Mesodermal cell (in vitro differentiated cells): Measurements from ENCODE around the gene ZNF469.

Source experiments
- H3K27ac ChIP-seq: 2 replicates; pipeline ENCODE4 v1.7.0; 2013; ENCODE audit warnings: mild to moderate bottlenecking, low read depth, low read length, moderate library complexity; ENCODE audit not compliant: severe bottlenecking
- H3K36me3 ChIP-seq: 2 replicates; pipeline ENCODE4 v1.7.1; 2013; ENCODE audit warnings: mild to moderate bottlenecking, low read length, moderate library complexity; ENCODE audit not compliant: control insufficient read depth, insufficient read depth
- H3K4me1 ChIP-seq: one replicate; pipeline ENCODE4 v1.7.1; 2013; ENCODE audit warnings: mild to moderate bottlenecking, low read length; ENCODE audit not compliant: insufficient read depth, control insufficient read depth, poor library complexity, severe bottlenecking
- H3K4me3 ChIP-seq: 2 replicates; pipeline ENCODE4 v1.7.0; 2013; ENCODE audit warnings: low read length, control low read depth, mild to moderate bottlenecking; ENCODE audit not compliant: insufficient read depth, poor library complexity, severe bottlenecking; ENCODE audit errors: extremely low read depth
- H3K9me3 ChIP-seq: 2 replicates; pipeline ENCODE4 v1.7.1; 2013; ENCODE audit warnings: mild to moderate bottlenecking, low read length, moderate library complexity; ENCODE audit not compliant: control insufficient read depth
- WGBS, 2 experiments: methylation state at CpG; one replicate each; pipeline ENCODE4 v1.1.5; 2013; ENCODE audit warnings: missing lambda C conversion rate in 2 of 2; ENCODE audit not compliant: insufficient coverage in 2 of 2; 5-methylcytosine and 5-hydroxymethylcytosine counted together

Gene ZNF469

GRCh38 chr16:88422733-88423447 is 40.1 kb downstream of the ZNF469 start:
- Histone ChIP-seq H3K9me3 (no peaks in the 10 kb centered on the region), H3K4me3 (no peak overlapping the region), H3K27ac (no peak overlapping the region), H3K4me1 (no peaks in the 10 kb centered on the region), H3K36me3 (no peaks in the 10 kb centered on the region)
- 50 to 51% methylated on average over 3 of the region's 3 CpGs for WGBS, 2 experiments

DNA sequence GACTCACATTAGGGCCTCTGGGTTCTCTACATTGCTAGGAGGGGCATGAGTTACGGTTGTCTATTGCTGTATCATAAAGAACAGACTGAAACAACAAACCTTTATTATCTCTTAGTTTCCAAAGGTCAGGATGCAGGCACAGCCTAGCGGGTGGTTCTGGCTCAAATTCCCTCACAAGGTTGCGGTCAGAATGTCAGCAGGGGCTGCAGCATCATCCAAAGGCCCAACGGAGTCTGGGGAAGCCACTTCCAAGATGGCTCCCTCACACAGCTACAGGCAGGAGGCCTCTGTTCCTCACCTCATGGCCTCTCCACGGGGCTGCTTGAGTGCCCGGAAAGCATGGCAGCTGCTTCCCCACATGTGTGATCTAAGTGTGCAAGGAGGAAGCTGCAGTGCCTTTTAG is 40.7 kb downstream of the ZNF469 start:
- WGBS, 2 experiments = 87 to 94% methylated on average over 4 to 5 of the region's 6 CpGs
- no peak overlapping the region for H3K27ac ChIP-seq
- H3K4me3 ChIP-seq = no peak overlapping the region
- H3K4me1 ChIP-seq = no peaks in the 10 kb centered on the region
- no peaks in the 10 kb centered on the region for H3K9me3 ChIP-seq
- H3K36me3 ChIP-seq = no peaks in the 10 kb centered on the region

- WGBS, 2 experiments = 86 to 89% methylated on average over 20 to 23 of the region's 24 CpGs
- H3K36me3 ChIP-seq = no peaks in the 10 kb centered on the region
- H3K4me3 ChIP-seq = no peak overlapping the region
- H3K27ac ChIP-seq = no peak overlapping the region
- no peaks in the 10 kb centered on the region for H3K9me3 ChIP-seq
- no peaks in the 10 kb centered on the region for H3K4me1 ChIP-seq
These were observed 42.0 kb downstream of the ZNF469 start for GRCh38 chr16:88424587-88425235.

DNA sequence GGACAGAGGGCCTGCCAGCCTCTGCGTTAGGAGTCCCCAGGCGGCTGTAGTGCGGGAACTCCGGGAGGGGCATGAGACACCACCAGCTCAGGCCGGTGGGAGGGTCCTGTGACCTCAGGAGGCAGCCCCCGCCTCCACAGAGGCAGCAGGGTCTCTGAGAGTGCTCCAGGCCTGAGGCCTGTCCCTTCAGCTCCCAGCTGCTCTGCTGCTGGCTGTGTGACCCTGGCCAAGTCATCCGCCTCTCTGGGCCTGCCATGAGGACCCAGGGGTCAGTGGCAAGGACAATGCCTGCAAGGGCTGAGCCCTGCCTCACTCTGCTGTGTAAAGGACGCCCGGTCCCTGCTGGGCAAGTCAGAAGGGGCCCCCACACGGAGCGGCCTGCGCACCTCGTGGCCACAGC is 43.3 kb downstream of the ZNF469 start:
- Histone ChIP-seq H3K4me1 (peaks cover 2% of the 10 kb centered on the region), H3K27ac (no peak overlapping the region), H3K4me3 (no peak overlapping the region), H3K36me3 (no peaks in the 10 kb centered on the region), H3K9me3 (no peaks in the 10 kb centered on the region)
- 92% methylated on average over 13 of the region's 13 CpGs for WGBS, 2 experiments

- 88 to 91% methylated on average over 15 to 19 of the region's 19 CpGs for WGBS, 2 experiments
- H3K4me1 ChIP-seq = peaks cover 2% of the 10 kb centered on the region
- H3K27ac ChIP-seq = no peak overlapping the region
- H3K4me3 ChIP-seq = no peak overlapping the region
- no peaks in the 10 kb centered on the region for H3K36me3 ChIP-seq
- H3K9me3 ChIP-seq = no peaks in the 10 kb centered on the region
These were observed 44.6 kb downstream of the ZNF469 start for GRCh38 chr16:88427376-88427775.

- Histone ChIP-seq H3K27ac (no peak overlapping the region), H3K4me1 (peaks cover 2% of the 10 kb centered on the region), H3K4me3 (no peak overlapping the region), H3K9me3 (no peaks in the 10 kb centered on the region), H3K36me3 (no peaks in the 10 kb centered on the region)
- WGBS, 2 experiments = 90 to 93% methylated on average over 17 of the region's 19 CpGs
These were observed 45.4 kb downstream of the ZNF469 start for GRCh38 chr16:88428156-88428555.

- 91 to 92% methylated on average over 20 to 26 of the region's 34 CpGs for WGBS, 2 experiments
- H3K27ac ChIP-seq = no peak overlapping the region
- no peaks in the 10 kb centered on the region for H3K9me3 ChIP-seq
- no peak overlapping the region for H3K4me3 ChIP-seq
- no peaks in the 10 kb centered on the region for H3K36me3 ChIP-seq
- H3K4me1 ChIP-seq = peaks cover 2% of the 10 kb centered on the region
These were observed 46.0 kb downstream of the ZNF469 start for GRCh38 chr16:88428616-88429386.

DNA sequence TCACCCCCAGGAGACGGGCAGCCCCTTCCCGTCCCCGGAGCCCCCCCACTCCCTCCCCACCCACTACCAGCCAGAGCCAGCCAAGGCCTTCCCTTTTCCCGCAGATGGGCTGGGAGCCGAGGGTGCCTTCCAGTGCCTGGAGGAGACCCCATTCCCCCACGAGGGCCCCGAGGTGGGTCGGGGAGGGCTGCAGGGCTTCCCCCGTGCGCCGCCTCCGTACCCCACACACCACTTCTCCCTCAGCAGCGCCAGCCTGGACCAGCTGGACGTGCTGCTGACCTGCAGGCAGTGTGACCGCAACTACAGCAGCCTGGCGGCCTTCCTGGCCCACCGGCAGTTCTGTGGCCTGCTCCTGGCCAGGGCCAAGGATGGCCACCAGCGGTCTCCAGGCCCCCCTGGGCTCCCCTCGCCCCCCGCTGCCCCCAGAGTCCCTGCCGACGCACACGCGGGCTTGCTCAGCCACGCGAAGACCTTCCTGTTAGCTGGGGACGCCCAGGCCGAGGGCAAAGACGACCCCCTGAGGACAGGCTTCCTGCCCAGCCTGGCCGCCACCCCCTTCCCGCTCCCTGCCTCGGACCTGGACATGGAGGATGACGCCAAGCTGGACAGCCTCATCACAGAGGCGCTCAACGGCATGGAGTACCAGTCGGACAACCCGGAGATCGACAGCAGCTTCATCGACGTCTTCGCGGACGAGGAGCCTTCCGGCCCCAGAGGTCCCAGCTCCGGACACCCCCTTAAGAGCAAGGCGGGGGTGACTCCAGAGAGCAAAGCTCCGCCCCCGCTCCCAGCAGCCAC is 46.8 kb downstream of the ZNF469 start:
- Histone ChIP-seq H3K9me3 (no peaks in the 10 kb centered on the region), H3K4me3 (peak overlapping the region; percentile 25), H3K36me3 (no peaks in the 10 kb centered on the region), H3K4me1 (peaks cover 2% of the 10 kb centered on the region), H3K27ac (no peak overlapping the region)
- 91% methylated on average over 25 to 42 of the region's 48 CpGs for WGBS, 2 experiments

DNA sequence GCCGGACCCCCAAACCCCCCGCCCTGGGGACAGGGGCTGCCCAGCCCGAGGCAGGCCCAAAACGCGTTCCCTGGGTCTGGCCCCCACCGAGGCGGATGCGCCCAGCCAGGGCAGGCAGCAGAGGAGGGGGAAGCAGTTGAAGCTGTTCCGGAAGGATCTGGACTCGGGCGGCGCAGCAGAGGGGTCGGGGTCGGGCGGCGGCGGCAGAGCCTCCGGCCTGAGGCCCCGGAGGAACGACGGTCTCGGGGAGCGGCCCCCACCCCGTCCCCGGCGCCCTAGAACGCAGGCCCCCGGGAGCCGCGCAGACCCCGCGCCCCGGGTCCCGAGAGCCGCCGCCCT is 47.4 kb downstream of the ZNF469 start:
- WGBS, 2 experiments = 31 to 44% methylated on average over 32 to 34 of the region's 36 CpGs
- Histone ChIP-seq H3K36me3 (no peaks in the 10 kb centered on the region), H3K4me1 (peaks cover 2% of the 10 kb centered on the region), H3K27ac (no peak overlapping the region), H3K4me3 (peak overlapping the region; percentile 25), H3K9me3 (no peaks in the 10 kb centered on the region)
